CD14-positive monocyte (primary cell): ENCODE data around the gene GDPD2. TPM values are rescaled to one million over a fixed set of nuclear protein-coding genes. Genes with fewer than 3 reads are reported as not detected.
A peak's percentile ranks its signal among the peaks of the same experiment; 100 is the strongest.

Experiments used
- DNase-seq, 3 donors: peaks; one replicate each; pipeline ENCODE4 v3.0.0-alpha.2; 2011 to 2022
- H2AFZ ChIP-seq: 2 replicates; pipeline ENCODE4 v1.6.0; 2012; ENCODE audit warnings: mild to moderate bottlenecking, low read depth, low read length, inconsistent platforms; ENCODE audit not compliant: insufficient read depth, poor library complexity, severe bottlenecking
- H3K27ac ChIP-seq, 2 donors: 1 replicate in 1 of 2; 2 replicates in 1 of 2; pipeline ENCODE4 v1.5.1; 2012 to 2013; ENCODE audit warnings: low read length in 2 of 2, control low read depth in 1 of 2, inconsistent platforms in 1 of 2, low read depth in 1 of 2, mild to moderate bottlenecking in 1 of 2
- H3K27me3 ChIP-seq, 2 donors: one replicate each; pipeline versions ENCODE4 v1.6.0 to v1.6.1; 2011 to 2013; ENCODE audit warnings: low read length in 2 of 2; ENCODE audit not compliant: control insufficient read depth in 2 of 2, insufficient read depth in 2 of 2
- H3K36me3 ChIP-seq, 2 donors: replicated peaks in 1 of 2; 1 replicate in 1 of 2; 2 replicates in 1 of 2; pipeline versions ENCODE4 v1.5.1 to v1.6.1; 2012 to 2013; ENCODE audit warnings: low read length in 2 of 2, control low read depth in 1 of 2, inconsistent platforms in 1 of 2, mild to moderate bottlenecking in 1 of 2; ENCODE audit not compliant: insufficient read depth in 2 of 2, control insufficient read depth in 1 of 2
- H3K4me1 ChIP-seq, 2 donors: 1 replicate in 1 of 2; 2 replicates in 1 of 2; pipeline versions ENCODE4 v1.5.1 to v1.6.1; 2012 to 2013; ENCODE audit warnings: low read length in 2 of 2, control low read depth in 1 of 2, inconsistent platforms in 1 of 2, mild to moderate bottlenecking in 1 of 2, moderate library complexity in 1 of 2; ENCODE audit not compliant: insufficient read depth in 2 of 2, control insufficient read depth in 1 of 2
- H3K4me2 ChIP-seq: replicated peaks from 2 replicates; pipeline ENCODE3; 2012; ENCODE audit warnings: low read length, moderate library complexity, mild to moderate bottlenecking; ENCODE audit not compliant: poor library complexity, severe bottlenecking; ENCODE audit errors: extremely low read depth
- H3K4me3 ChIP-seq, 3 experiments: fragments of 200-600 bp in 1 of 3; sonication (generic) in 1 of 3; replicated peaks in 1 of 3; 1 replicate in 2 of 3; 2 replicates in 1 of 3; pipeline ENCODE4 v1.5.1; 2011 to 2013; ENCODE audit warnings: low read length in 3 of 3, mild to moderate bottlenecking in 3 of 3, control low read depth in 2 of 3, low read depth in 2 of 3, inconsistent platforms in 1 of 3, moderate library complexity in 1 of 3
- H3K79me2 ChIP-seq: 2 replicates; pipeline ENCODE4 v1.6.0; 2012; ENCODE audit warnings: mild to moderate bottlenecking, control low read depth, inconsistent platforms, low read length, moderate library complexity; ENCODE audit not compliant: insufficient read depth
- H3K9ac ChIP-seq: 2 replicates; pipeline ENCODE4 v1.6.0; 2017; ENCODE audit warnings: low read length, mild to moderate bottlenecking; ENCODE audit not compliant: insufficient read depth, poor library complexity, severe bottlenecking
- H3K9me3 ChIP-seq, 2 donors: replicated peaks in 1 of 2; 1 replicate in 1 of 2; 2 replicates in 1 of 2; pipeline versions ENCODE4 v1.5.1 to v1.6.1; 2012 to 2013; ENCODE audit warnings: low read length in 2 of 2, control low read depth in 1 of 2; ENCODE audit not compliant: control insufficient read depth in 1 of 2, insufficient read depth in 1 of 2
- H4K20me1 ChIP-seq: 2 replicates; pipeline ENCODE4 v1.6.0; 2012; ENCODE audit warnings: mild to moderate bottlenecking, low read length, control low read depth, moderate library complexity; ENCODE audit not compliant: insufficient read depth
- H3K27ac Mint-ChIP-seq, 7 donors: one replicate each; pipeline ENCODE4 v1.8.0; 2020; ENCODE audit warnings: mild to moderate bottlenecking in 7 of 7, mixed read lengths in 7 of 7, moderate library complexity in 6 of 7, inconsistent platforms in 2 of 7
- H3K27me3 Mint-ChIP-seq, 3 donors: one replicate each; pipeline ENCODE4 v1.8.0; 2021 to 2022; ENCODE audit warnings: low read depth in 3 of 3, mild to moderate bottlenecking in 3 of 3, mixed read lengths in 3 of 3, moderate library complexity in 3 of 3, inconsistent platforms in 1 of 3
- H3K36me3 Mint-ChIP-seq, 2 donors: one replicate each; pipeline ENCODE4 v1.8.0; 2020; ENCODE audit warnings: mixed read lengths in 2 of 2, inconsistent platforms in 1 of 2, mild to moderate bottlenecking in 1 of 2
- H3K4me1 Mint-ChIP-seq: one replicate; pipeline ENCODE4 v1.8.0; 2020; ENCODE audit warnings: mild to moderate bottlenecking, mixed read lengths
- H3K4me3 Mint-ChIP-seq, 2 donors: one replicate each; pipeline ENCODE4 v1.8.0; 2020; ENCODE audit warnings: mild to moderate bottlenecking in 2 of 2, mixed read lengths in 2 of 2, moderate library complexity in 1 of 2
- H3K9me3 Mint-ChIP-seq, 7 donors: one replicate each; pipeline ENCODE4 v1.8.0; 2020 to 2022; ENCODE audit warnings: mixed read lengths in 7 of 7, mild to moderate bottlenecking in 6 of 7, moderate library complexity in 6 of 7, inconsistent platforms in 2 of 7
- WGBS: methylation state at CpG from one replicate; pipeline ENCODE4 v1.1.5; 2013; ENCODE audit warnings: missing lambda C conversion rate; ENCODE audit not compliant: insufficient coverage; 5-methylcytosine and 5-hydroxymethylcytosine counted together
- intact Hi-C, 2 donors: fragments of 100-400 bp; cut with micrococcal nuclease; formaldehyde crosslinking; loops; one replicate each; pipeline versions ENCODE4 v1.15.0 to v1.15.1; 2023
- polyA plus RNA-seq, 3 donors: library from polyadenylated mRNA; depleted of rRNA in 1 of 3; unstranded in 2 of 3; stranded (reverse) in 1 of 3; fragments of 300-500 nt in 2 of 3; fragments of >200 nt in 1 of 3; fragmentation: Illumina TruSeq in 2 of 3; gene quantifications; 1 replicate in 2 of 3; 2 replicates in 1 of 3; pipeline ENCODE4 v1.2.3, GENCODE V29; 2012 to 2021
- TF ChIP-seq, protein P1 (sequence below): fragments of 200-600 bp; IDR thresholded peaks from one replicate; pipeline ENCODE4 v1.8.0; 2022; ENCODE audit warnings: antibody characterized with exemption, mild to moderate bottlenecking

The GDPD2 gene
- polyA plus RNA-seq, 3 donors, result not detected

DNA sequence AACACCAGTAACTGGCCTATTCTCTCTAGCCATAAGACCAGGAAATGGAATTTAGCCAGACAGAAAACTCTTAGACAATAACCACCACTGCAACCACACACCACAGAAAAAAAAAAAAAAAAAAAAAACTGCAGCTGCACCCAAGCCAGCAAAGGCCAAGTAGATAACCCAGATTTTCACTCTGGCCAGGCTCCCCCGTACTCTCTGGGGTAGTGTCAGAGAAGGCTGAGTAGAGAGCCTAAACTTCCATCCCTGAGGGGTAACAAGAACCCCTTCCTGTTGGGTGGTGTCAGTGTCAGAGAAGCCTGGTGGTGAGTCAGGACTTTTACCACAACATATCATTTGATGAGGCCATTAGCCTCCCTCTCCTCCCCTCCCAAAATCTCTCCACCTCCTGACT lies 15.9 kb downstream of the GDPD2 start:
- no peak overlapping the region for H2AFZ ChIP-seq
- H3K4me3 ChIP-seq, result no peak overlapping the region
- TF ChIP-seq, protein P1, sequence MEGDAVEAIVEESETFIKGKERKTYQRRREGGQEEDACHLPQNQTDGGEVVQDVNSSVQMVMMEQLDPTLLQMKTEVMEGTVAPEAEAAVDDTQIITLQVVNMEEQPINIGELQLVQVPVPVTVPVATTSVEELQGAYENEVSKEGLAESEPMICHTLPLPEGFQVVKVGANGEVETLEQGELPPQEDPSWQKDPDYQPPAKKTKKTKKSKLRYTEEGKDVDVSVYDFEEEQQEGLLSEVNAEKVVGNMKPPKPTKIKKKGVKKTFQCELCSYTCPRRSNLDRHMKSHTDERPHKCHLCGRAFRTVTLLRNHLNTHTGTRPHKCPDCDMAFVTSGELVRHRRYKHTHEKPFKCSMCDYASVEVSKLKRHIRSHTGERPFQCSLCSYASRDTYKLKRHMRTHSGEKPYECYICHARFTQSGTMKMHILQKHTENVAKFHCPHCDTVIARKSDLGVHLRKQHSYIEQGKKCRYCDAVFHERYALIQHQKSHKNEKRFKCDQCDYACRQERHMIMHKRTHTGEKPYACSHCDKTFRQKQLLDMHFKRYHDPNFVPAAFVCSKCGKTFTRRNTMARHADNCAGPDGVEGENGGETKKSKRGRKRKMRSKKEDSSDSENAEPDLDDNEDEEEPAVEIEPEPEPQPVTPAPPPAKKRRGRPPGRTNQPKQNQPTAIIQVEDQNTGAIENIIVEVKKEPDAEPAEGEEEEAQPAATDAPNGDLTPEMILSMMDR, result no peak
- H3K4me1 ChIP-seq, result peaks cover 13 to 28% of the 10 kb centered on the region in 2 donors
- no peak overlapping the region for H3K9ac ChIP-seq
- Mint-ChIP-seq H3K9me3 (peaks cover 0 to 6% (median 0%) of the 10 kb centered on the region in 7 donors), H3K4me3 (no peak overlapping the region), H3K4me1 (peaks cover 21% of the 10 kb centered on the region), H3K27ac (no peak overlapping the region), H3K36me3 (no peaks in the 10 kb centered on the region), H3K27me3 (peaks cover 35 to 58% (median 39%) of the 10 kb centered on the region in 3 donors)
- WGBS, result no CpG with 5 or more reads among the region's 1 CpG
- H3K27me3 ChIP-seq, result peaks cover 5 to 32% of the 10 kb centered on the region in 2 donors
- no peak overlapping the region for H3K27ac ChIP-seq
- intact Hi-C loops, result loop anchor here in 1 of 2 donors (10.0 kb wide), 1 partner anchor 284 kb away; no protein-coding TSS in a partner anchor
- H3K4me2 ChIP-seq, result no peak overlapping the region
- no peaks in the 10 kb centered on the region for H3K79me2 ChIP-seq
- no peak for DNase-seq
- H3K36me3 ChIP-seq, result no peaks in the 10 kb centered on the region
- no peaks in the 10 kb centered on the region for H4K20me1 ChIP-seq
- H3K9me3 ChIP-seq, result no peaks in the 10 kb centered on the region

DNA sequence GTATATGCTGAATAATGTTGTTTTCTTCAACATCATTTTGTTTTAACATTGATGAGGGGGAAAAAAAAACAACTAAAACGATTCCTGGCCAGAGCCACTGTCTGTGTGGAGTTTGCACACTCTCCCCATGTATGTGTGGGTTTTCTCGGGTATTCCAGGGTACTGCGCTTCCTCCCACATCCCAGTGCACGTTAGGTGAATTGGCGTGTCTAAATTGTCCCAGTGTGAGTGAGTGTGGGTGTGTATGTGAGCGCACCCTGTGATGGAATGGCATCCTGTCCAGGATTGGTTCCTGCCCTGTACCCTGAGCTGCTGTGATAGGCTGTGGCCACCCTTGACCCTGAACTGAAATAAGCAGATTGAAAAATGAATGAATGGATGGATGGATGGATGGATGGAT lies 19.1 kb downstream of the GDPD2 start:
- Histone ChIP-seq H3K27me3 (peaks cover 11 to 51% of the 10 kb centered on the region in 2 donors), H3K4me1 (peaks cover 0 to 1% of the 10 kb centered on the region in 2 donors), H3K36me3 (no peaks in the 10 kb centered on the region), H2AFZ (no peak overlapping the region), H3K27ac (no peak overlapping the region), H3K9me3 (no peaks in the 10 kb centered on the region), H4K20me1 (no peaks in the 10 kb centered on the region), H3K79me2 (no peaks in the 10 kb centered on the region), H3K4me3 (no peak overlapping the region), H3K9ac (no peak overlapping the region), H3K4me2 (no peak overlapping the region)
- Mint-ChIP-seq H3K27ac (peak overlapping the region in 2 of 7 donors; percentile 27 to 67), H3K9me3 (peaks cover 0 to 5% (median 0%) of the 10 kb centered on the region in 7 donors), H3K27me3 (peaks cover 47 to 74% (median 62%) of the 10 kb centered on the region in 3 donors), H3K4me3 (peak overlapping the region in 1 of 2 donors; percentile 76), H3K36me3 (no peaks in the 10 kb centered on the region), H3K4me1 (peaks cover 9% of the 10 kb centered on the region)
- no peak for DNase-seq
- intact Hi-C loops, result no loop called here
- WGBS, result no CpG with 5 or more reads among the region's 6 CpGs
- TF ChIP-seq, protein P1, result no peak
